ENCODE measurements around the gene GORASP1. TPM values are rescaled to one million over a fixed set of nuclear protein-coding genes. Genes with fewer than 3 reads are reported as not detected.

GORASP1 gene
- total and polyA plus RNA-seq, 10 donors: 20.6 to 74.5 (median 62.2) TPM

GRCh38 chr3:39103324-39103693, 4.1 kb downstream of the GORASP1 start:
- DNase-seq: no peak
- no peaks in the 10 kb centered on the region for H3K27me3 ChIP-seq (replicated peaks in 1 of 7)
- H3K36me3 ChIP-seq: peaks cover 0 to 47% (median 23%) of the 10 kb centered on the region in 6 donors
- H3K4me3 ChIP-seq: no peak overlapping the region
- intact Hi-C loops (cut with DNase I; ENCODE audit: low total_unique reads): loop anchor here (10.0 kb wide), 1 partner anchor 191 kb away; no protein-coding TSS in a partner anchor
- no peak for TF ChIP-seq POLR2A (IDR thresholded peaks at IDR 0.05)
- peak in 1 of 3 donors; percentile 8 for TF ChIP-seq POLR2AphosphoS5 (IDR thresholded peaks at IDR 0.05)
- TF ChIP-seq CTCF (IDR thresholded peaks at IDR 0.05 in 8 of 11, conservative IDR thresholded peaks at IDR 0.05 in 3 of 11): peak in 1 of 11 experiments; percentile 26
- peak overlapping the region in 4 of 8 donors; percentile 45 to 94 (median 70) for H3K27ac ChIP-seq
- H3K9me3 ChIP-seq: no peaks in the 10 kb centered on the region
- WGBS, 5 donors: 73 to 86% (median 74%) methylated on average over 4 of the region's 4 CpGs
- peaks cover 15 to 76% (median 52%) of the 10 kb centered on the region in 6 donors for H3K4me1 ChIP-seq

- intact Hi-C loops (cut with DNase I; ENCODE audit: low total_unique reads): loop anchor here (10.0 kb wide), 1 partner anchor 192 kb away; no protein-coding TSS in a partner anchor
- no peak for DNase-seq
- Histone ChIP-seq H3K4me3 (no peak overlapping the region), H3K4me1 (peaks cover 15 to 70% (median 46%) of the 10 kb centered on the region in 6 donors), H3K9me3 (no peaks in the 10 kb centered on the region), H3K36me3 (peaks cover 0 to 53% (median 29%) of the 10 kb centered on the region in 6 donors), H3K27ac (peak overlapping the region in 4 of 8 donors; percentile 45 to 94 (median 70)), H3K27me3 (replicated peaks in 1 of 7) (no peaks in the 10 kb centered on the region)
- WGBS, 5 donors: 93 to 98% (median 96%) methylated on average over 8 of the region's 8 CpGs
- TF ChIP-seq POLR2AphosphoS5 (IDR thresholded peaks at IDR 0.05) (no peak), CTCF (IDR thresholded peaks at IDR 0.05 in 8 of 11, conservative IDR thresholded peaks at IDR 0.05 in 3 of 11) (no peak), POLR2A (IDR thresholded peaks at IDR 0.05) (no peak)
These were observed 4.7 kb downstream of the GORASP1 start for GRCh38 chr3:39102504-39103323.

- WGBS, 5 donors: 78 to 84% (median 83%) methylated on average over 5 of the region's 5 CpGs
- Histone ChIP-seq H3K27me3 (replicated peaks in 1 of 7) (no peaks in the 10 kb centered on the region), H3K4me1 (peaks cover 14 to 67% (median 38%) of the 10 kb centered on the region in 6 donors), H3K36me3 (peaks cover 0 to 68% (median 44%) of the 10 kb centered on the region in 6 donors), H3K27ac (peak overlapping the region in 2 of 8 donors; percentile 11 to 93), H3K4me3 (no peak overlapping the region), H3K9me3 (no peaks in the 10 kb centered on the region)
- peak; percentile 85 for DNase-seq
- intact Hi-C loops (cut with DNase I; ENCODE audit: low total_unique reads): loop anchor here (10.0 kb wide), 1 partner anchor 194 kb away; no protein-coding TSS in a partner anchor
- peak in 1 of 3 donors; percentile 25 for TF ChIP-seq POLR2AphosphoS5 (IDR thresholded peaks at IDR 0.05)
- peak; percentile 59 to 86 (median 76) for TF ChIP-seq CTCF (IDR thresholded peaks at IDR 0.05 in 8 of 11, conservative IDR thresholded peaks at IDR 0.05 in 3 of 11)
- TF ChIP-seq POLR2A (IDR thresholded peaks at IDR 0.05): no peak
These were observed 6.3 kb downstream of the GORASP1 start for GRCh38 chr3:39101022-39101689.

All from spleen (tissue), 11 donors.